NCI-H2029 (cell line): ENCODE measurements around the gene MCM5.
A peak's percentile ranks its signal among the peaks of the same experiment; 100 is the strongest.

Source experiments
- DNase-seq: peaks from one replicate; lab custom pipeline; 2025; lab: John Stamatoyannopoulos, UW

Gene MCM5

GRCh38 chr22:35399678-35400500 lies at the start of gene MCM5:
Gene MCM5 (plus strand): TSS chr22:35400140. CDS start chr22:35400439, 299 bp downstream.
- DNase-seq: peak; percentile 95

GRCh38 chr22:35350539-35351503 lies 49.1 kb upstream of the MCM5 start:
- peak; percentile 86 for DNase-seq

DNA sequence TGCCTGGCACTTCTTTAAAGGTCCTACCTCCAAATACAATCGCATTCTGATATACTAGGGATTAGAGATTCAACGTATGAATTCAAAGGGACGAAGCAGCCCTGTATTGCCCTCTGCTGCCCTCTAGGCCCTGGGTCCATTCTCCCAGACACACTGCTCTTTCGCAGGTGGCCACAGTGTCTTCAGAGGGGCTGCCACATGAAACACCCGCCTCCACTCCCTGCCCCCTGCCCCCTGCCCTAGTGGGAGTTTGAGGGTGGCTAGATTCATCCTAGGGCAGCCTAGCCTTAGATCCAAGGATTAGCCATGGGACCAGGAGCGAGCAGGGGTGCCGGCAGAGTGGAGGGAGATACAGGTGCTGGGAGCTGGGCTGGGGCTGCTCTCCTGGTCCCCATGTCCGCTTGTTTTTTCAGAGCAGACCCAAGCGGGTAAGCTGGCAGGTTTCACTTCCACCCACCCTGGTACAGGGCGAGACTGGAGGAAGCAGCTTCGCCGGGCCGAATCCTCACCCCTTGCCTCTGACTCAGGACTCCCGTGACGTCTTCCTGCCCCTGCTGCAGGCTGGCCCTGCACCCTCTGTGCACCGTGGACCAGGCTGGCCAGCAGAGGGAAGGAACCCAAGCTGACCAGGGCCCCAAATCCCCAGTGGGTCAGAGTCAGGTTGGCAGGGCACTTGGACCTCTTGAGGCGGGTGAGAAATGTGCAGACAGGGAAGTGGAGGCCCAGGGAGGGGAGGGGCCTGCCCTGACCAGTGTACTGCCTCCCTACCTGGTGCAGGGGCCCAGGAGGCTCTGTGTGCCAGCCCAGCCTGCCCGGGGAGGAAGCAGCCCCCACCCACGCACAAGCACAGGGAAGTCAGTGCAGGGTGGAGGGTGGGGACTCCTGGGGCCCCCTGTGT lies 47.5 kb upstream of the MCM5 start:
- no peak for DNase-seq

DNA sequence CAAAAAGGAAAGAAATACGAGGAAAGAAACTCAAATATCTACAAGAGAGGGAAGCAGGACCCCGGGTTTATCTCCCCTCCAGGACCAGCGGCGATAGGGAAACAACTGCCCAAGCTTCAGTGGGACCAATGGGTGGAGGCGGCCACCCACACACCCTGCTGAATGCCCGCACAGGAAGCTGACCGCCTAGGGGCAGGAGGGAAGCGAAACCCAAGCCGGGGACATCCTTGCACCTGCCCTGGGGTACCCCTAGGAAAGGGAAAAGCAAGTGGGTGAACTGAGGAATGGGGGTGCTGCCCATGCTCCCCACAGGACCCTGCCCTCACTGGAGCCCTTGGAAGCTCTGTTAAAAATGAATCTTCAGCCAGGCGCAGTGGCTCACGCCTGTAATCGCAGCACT lies 46.6 kb upstream of the MCM5 start:
- no peak for DNase-seq

DNA sequence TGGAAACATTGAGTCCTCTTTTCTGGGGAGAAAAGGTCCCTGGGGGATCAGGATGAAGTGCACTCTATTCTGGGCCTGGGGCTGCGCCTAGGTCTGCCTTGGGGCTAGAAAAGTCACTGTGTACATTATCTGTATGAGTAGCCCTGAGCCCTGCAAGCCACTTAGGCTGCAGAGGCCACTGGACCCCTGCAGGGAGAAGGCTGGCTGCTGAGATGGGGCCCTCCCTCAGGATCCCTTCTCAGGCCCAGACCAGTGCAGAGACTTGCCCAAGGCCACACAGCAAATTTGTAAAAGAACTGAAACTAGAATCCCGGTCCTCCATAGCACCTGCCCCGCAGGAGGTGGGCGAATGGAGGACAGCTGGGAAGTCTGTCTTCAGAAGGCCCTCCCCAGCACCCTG lies 45.9 kb upstream of the MCM5 start:
- DNase-seq: no peak

- DNase-seq: no peak
Observed at GRCh38 chr22:35357883-35358621, 41.9 kb upstream of the MCM5 start.

- no peak for DNase-seq
Observed at GRCh38 chr22:35359380-35360065, 40.4 kb upstream of the MCM5 start.

DNA sequence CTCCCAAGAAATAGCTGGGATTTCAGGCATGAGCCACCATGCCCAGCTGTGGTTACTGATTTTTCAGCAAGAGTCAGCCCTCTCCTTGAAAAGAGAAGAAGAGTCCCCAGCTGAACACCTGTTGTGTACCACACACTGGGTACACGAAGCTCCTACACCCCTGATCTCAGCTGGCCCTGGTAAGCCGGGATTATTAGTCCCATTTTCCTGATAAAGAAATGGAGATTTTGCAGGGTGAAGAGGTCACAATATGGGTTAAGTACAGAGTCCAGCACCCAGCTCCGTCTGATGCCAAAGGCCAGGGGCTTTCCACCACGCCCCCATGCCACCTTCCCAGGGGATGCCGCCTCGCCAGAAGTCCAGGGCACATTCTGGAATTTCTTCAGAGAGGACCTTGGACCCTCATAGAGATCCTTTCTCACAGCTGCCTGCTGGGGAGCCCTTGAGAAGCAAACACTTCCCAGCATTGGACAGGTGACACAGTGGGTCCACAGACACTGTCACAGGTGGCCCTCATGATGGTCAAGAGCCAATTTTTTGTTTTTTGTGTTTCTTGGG lies 38.9 kb upstream of the MCM5 start:
- no peak for DNase-seq

DNA sequence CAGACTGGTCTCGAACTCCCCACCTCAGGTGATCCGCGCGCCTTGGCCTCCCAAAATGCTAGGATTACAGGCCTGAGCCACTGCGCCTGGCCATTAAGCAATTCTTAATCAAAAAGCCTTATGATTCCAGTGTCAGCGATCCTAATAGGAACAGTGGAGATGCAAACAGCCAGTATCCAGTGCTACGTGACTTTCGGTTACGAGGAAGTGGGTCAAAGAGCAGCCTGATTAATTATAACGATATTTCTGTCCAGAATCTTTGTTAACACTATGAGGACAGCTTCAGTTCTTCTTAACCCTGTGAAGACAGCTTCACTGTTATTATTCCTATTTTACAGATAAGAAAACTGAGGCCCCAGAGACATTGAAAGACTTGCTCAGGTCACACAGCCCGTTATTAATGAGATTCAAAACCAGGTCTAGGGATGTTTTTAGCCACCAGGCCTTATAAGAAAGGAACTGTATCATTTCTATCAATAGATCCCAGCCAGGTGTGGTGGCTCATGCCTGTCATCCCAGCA lies 36.3 kb upstream of the MCM5 start:
- DNase-seq: no peak

GRCh38 chr22:35364230-35364629 lies 35.7 kb upstream of the MCM5 start:
- DNase-seq: peak; percentile 85

GRCh38 chr22:35367331-35367886 lies 32.5 kb upstream of the MCM5 start:
- peak; percentile 9 for DNase-seq

DNA sequence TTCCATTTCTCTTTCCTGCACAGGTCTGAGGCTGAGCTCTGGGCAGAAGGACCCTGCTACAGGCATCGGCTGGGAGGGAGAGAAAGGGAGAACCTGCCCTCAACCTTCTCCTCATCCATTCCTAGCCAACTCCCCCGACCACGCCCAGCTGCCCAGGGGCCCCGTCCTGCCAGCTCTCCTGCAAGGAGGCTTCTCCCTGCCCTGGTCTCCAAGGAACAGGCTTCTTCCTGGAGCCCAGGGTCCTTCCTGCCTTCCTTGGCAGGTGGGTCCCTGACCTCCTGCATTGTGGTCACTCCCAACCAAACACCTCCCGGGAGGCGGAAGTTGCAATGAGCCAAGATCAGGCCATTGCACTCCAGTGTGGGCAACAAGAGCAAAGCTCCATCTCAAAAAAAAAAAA lies 31.6 kb upstream of the MCM5 start:
- no peak for DNase-seq

GRCh38 chr22:35369996-35370395 lies 29.9 kb upstream of the MCM5 start:
- no peak for DNase-seq

GRCh38 chr22:35373781-35374180 lies 26.2 kb upstream of the MCM5 start:
- DNase-seq: no peak

DNA sequence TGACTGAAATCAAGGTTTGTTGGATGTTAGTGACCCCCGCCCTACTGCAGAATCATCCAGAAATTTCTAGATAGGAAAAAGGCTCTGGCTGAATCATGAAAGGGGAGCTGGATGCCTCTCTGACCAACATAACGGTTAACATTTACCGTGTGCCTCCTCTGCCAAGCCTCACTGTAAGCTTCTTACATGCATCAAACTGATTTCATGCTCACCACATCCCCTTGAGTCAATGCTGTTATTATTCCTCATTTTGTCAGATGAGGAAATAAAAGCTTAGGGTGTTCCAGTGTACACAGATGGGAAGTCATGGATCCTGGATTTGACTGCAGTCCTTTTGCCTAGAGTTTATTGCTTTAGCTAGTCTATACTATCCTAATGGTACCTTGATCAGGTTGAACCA lies 24.9 kb upstream of the MCM5 start:
- DNase-seq: no peak

GRCh38 chr22:35375526-35375925 lies 24.4 kb upstream of the MCM5 start:
- no peak for DNase-seq

GRCh38 chr22:35376728-35377472 lies 23.0 kb upstream of the MCM5 start:
- DNase-seq: peak; percentile 85

GRCh38 chr22:35377735-35378134 lies 22.2 kb upstream of the MCM5 start:
- DNase-seq: no peak

GRCh38 chr22:35378621-35379020 lies 21.3 kb upstream of the MCM5 start:
- no peak for DNase-seq
